A549 treated with Mapracorat at 1 μM for 4 hours (cell line): ENCODE data around the gene NTRK1. TPM values are rescaled to one million over a fixed set of nuclear protein-coding genes. Genes with fewer than 3 reads are reported as not detected.

ENCODE experiments used
- total RNA-seq: library from RNA; stranded (reverse); fragments of 200-300 nt; extraction: Qiagen RNA extraction; gene quantifications from 5 replicates; pipeline ENCODE4 v1.2.3, GENCODE V29; 2022

Gene NTRK1
- total RNA-seq, result 0.08 to 0.18 TPM (median 0.13 TPM) in 3 of 5 replicates, not detected in the others

GRCh38 chr1:156860628-156861423 is at the start of gene NTRK1:
TSS of gene NTRK1 (plus strand) at chr1:156860865. CDS start at chr1:156860935, 70 bp downstream.

GRCh38 chr1:156816561-156817328 is 43.9 kb upstream of the NTRK1 start, which contains the start of gene SH2D2A:
TSS of gene SH2D2A (minus strand) at chr1:156816848. CDS start at chr1:156816708, 140 bp downstream.

GRCh38 chr1:156858959-156859522 is 1.6 kb upstream of the NTRK1 start, which contains the start of gene INSRR:
TSS of gene INSRR (minus strand) at chr1:156859117. CDS start at chr1:156858621, 496 bp downstream.

GRCh38 chr1:156893048-156893953 is 32.6 kb downstream of the NTRK1 start, which contains the start of gene PEAR1:
TSS of gene PEAR1 (plus strand) at chr1:156893718. CDS start at chr1:156903927, 10,209 bp downstream.

GRCh38 chr1:156920233-156921052 is 59.8 kb downstream of the NTRK1 start, which contains the start of gene LRRC71:
TSS of gene LRRC71 (plus strand) at chr1:156920632. CDS start at chr1:156920804, 172 bp downstream.

Other genes with a start within 250 kb of the NTRK1 start
- 0.17 to 0.18 TPM in 2 of 5 replicates, not detected in the others for gene HAPLN2, start 241.4 kb upstream of the NTRK1 start, total RNA-seq
- gene BCAN, start 218.7 kb upstream of the NTRK1 start, total RNA-seq, result 0.12 TPM in 1 of 5 replicates, not detected in the others
- gene NES, start 183.5 kb upstream of the NTRK1 start, total RNA-seq, result 0.98 to 1.4 TPM (median 1.2 TPM) in 5 replicates
- gene CRABP2, start 155.3 kb upstream of the NTRK1 start, total RNA-seq, result 6.6 to 12.8 TPM (median 9.2 TPM) in 5 replicates
- gene METTL25B, start 132.4 kb upstream of the NTRK1 start, total RNA-seq, result 16.9 to 25.5 TPM (median 23.9 TPM) in 5 replicates
- gene ISG20L2, start 132.1 kb upstream of the NTRK1 start, total RNA-seq, result 39.5 to 50.4 TPM (median 42.7 TPM) in 5 replicates
- gene MRPL24, start 119.8 kb upstream of the NTRK1 start, total RNA-seq, result 180 to 214 TPM (median 184 TPM) in 5 replicates
- gene HDGF, start 109.2 kb upstream of the NTRK1 start, total RNA-seq, result 429 to 447 TPM (median 435 TPM) in 5 replicates
- gene PRCC, start 93.3 kb upstream of the NTRK1 start, total RNA-seq, result 67.3 to 76.8 TPM (median 72.9 TPM) in 5 replicates
- gene SH2D2A, start 44.0 kb upstream of the NTRK1 start, total RNA-seq, result 2.4 to 4.2 TPM (median 3.4 TPM) in 5 replicates
- gene INSRR, start 1.7 kb upstream of the NTRK1 start, total RNA-seq, result not detected in 5 replicates
- gene PEAR1, start 32.9 kb downstream of the NTRK1 start, total RNA-seq, result 6.3 to 8.1 TPM (median 7.2 TPM) in 5 replicates
- gene LRRC71, start 59.8 kb downstream of the NTRK1 start, total RNA-seq, result 0.14 to 0.33 TPM (median 0.18 TPM) in 4 of 5 replicates, not detected in the other
- 15.1 to 17.7 TPM (median 17.3 TPM) in 5 replicates for gene ARHGEF11, start 184.9 kb downstream of the NTRK1 start, total RNA-seq
- not detected in 5 replicates for gene ETV3L, start 238.9 kb downstream of the NTRK1 start, total RNA-seq